Heart right ventricle (tissue), 16 donors: ENCODE data around the gene PARD6A. TPM values are rescaled to one million over a fixed set of nuclear protein-coding genes. Genes with fewer than 3 reads are reported as not detected.
A peak's percentile ranks its signal among the peaks of the same experiment; 100 is the strongest.

Experiments used
- ATAC-seq, 8 donors: fragments of 200-7000 bp; cut with Tn5 transposase; one replicate each; pipeline ENCODE4 v1.9.1; 2020; ENCODE audit warnings: mild to moderate bottlenecking in 8 of 8, moderate library complexity in 8 of 8, moderate number of reproducible peaks in 1 of 8
- DNase-seq, 2 donors: peaks; one replicate each; pipeline ENCODE4 v3.0.0-alpha.2; 2020
- H3K27ac ChIP-seq, 10 donors: fragments of 200-600 bp; sonication (generic) in 2 of 10; one replicate each; pipeline versions ENCODE4 v1.5.0 to v1.8.0; 2020 to 2022; ENCODE audit warnings: mild to moderate bottlenecking in 3 of 10
- H3K27me3 ChIP-seq, 7 donors: fragments of 200-600 bp; one replicate each; pipeline ENCODE4 v1.8.0; 2021 to 2022; ENCODE audit warnings: mild to moderate bottlenecking in 2 of 7
- H3K36me3 ChIP-seq, 9 donors: fragments of 200-600 bp; sonication (generic) in 1 of 9; one replicate each; pipeline versions ENCODE4 v1.5.0 to v1.8.0; 2020 to 2022; ENCODE audit warnings: mild to moderate bottlenecking in 2 of 9
- H3K4me1 ChIP-seq, 9 donors: fragments of 200-600 bp; sonication (generic) in 1 of 9; one replicate each; pipeline versions ENCODE4 v1.5.0 to v1.8.0; 2020 to 2022; ENCODE audit warnings: mild to moderate bottlenecking in 4 of 9
- H3K4me3 ChIP-seq, 10 donors: fragments of 200-600 bp; sonication (generic) in 2 of 10; one replicate each; pipeline versions ENCODE4 v1.5.0 to v1.8.0; 2020 to 2022; ENCODE audit warnings: mild to moderate bottlenecking in 7 of 10, moderate library complexity in 2 of 10
- H3K9me3 ChIP-seq, 11 donors: fragments of 200-600 bp in 10 of 11; sonication (generic) in 2 of 11; one replicate each; pipeline versions ENCODE4 v1.5.0 to v1.8.0; 2013 to 2022; ENCODE audit warnings: mild to moderate bottlenecking in 2 of 11, control low read depth in 1 of 11, moderate library complexity in 1 of 11
- CTCF ChIP-seq, 9 donors: fragments of 200-600 bp; sonication (generic) in 2 of 9; IDR thresholded peaks; one replicate each; pipeline versions ENCODE4 v1.5.0 to v1.8.0; 2021 to 2022; ENCODE audit warnings: antibody characterized with exemption in 9 of 9, mild to moderate bottlenecking in 5 of 9, moderate library complexity in 1 of 9
- WGBS, 2 donors: extraction: QIAGEN DNeasy Blood & Tissue Kit; methylation state at CpG; one replicate each; pipeline ENCODE4 v1.1.7; 2013; ENCODE audit warnings: inconsistent platforms in 1 of 2; 5-methylcytosine and 5-hydroxymethylcytosine counted together
- intact Hi-C, 10 donors: fragments of 100-400 bp; cut with DNase I; formaldehyde crosslinking; loops; one replicate each; pipeline versions ENCODE4 v1.11.1 to v1.14.2; 2022
- polyA plus RNA-seq, 2 donors: library from polyadenylated mRNA; stranded (reverse); fragments of 200-250 nt; gene quantifications; one replicate each; pipeline ENCODE4 v1.2.3, GENCODE V29; 2013
- total RNA-seq, 10 donors: library from RNA; stranded (reverse); fragmentation: NEBNext Ultra II Directional in 3 of 10; extraction: Animal tissue kit (Norgen Biotek cat#: 25700) in 3 of 10; gene quantifications; one replicate each; pipeline versions ENCODE4 v1.2.1 to v1.2.4, GENCODE V29; 2021 to 2023
- donor health status: Arrhythmogenic right ventricular cardiomyopathy.
- donor health status: ischemic (EF 13 %, LVEDD 7.1; RV severe dilation, severe dysfunction).
- donor health status: healthy with polysubstance abuse.
- donor health status: DM: no; HTN: yes; CAD: no.
- donor health status: DM: no; HTN: no; CAD: no.
- donor health status: ischemic (EF 25% LVEDD 6.9; RV normal size, moderate dysfunction).
- donor health status: ischemic (EF 25% LVEDD 5.7; RV mildly dilated, moderate dysfunction).
- donor health status: healthy.
- donor health status: DM: yes; HTN: yes; CAD: no.
- donor health status: Ischemic cardiomyopathy.
- donor health status: ischemic (EF 35%, LVEDD 5.7; RV mildly dilated, moderate dysfunction).
- donor health status: nonischemic (EF 11% LVEDD 7.7; RV severe dilation, severe dysfunction).
- donor health status: DM: yes; HTN: yes; CAD: no.
- donor health status: PGD.
- donor health status: ischemic (EF 29% LVEDD 5.4; RV normal size, mild dysfunction).
- donor health status: nonischemic (EF 23%, LVEDD 6.1; RV moderate dilation, normal function).

Gene PARD6A
- total and polyA plus RNA-seq, 12 donors = 1.7 to 5.9 (median 2.4) TPM

- H3K4me3 ChIP-seq = no peak overlapping the region
- peaks cover 0 to 3% (median 0%) of the 10 kb centered on the region in 9 donors for H3K36me3 ChIP-seq
- no peak for ATAC-seq
- intact Hi-C loops = loop anchor here in 2 of 10 donors (5.0 to 10.0 kb wide), 2 partner anchors 87 to 90 kb away; partner anchors contain the start of gene CTCF (in 2 of the 2)
- WGBS, 2 donors = 85 to 88% methylated on average over 4 of the region's 4 CpGs
- H3K27me3 ChIP-seq = peaks cover 15 to 93% (median 83%) of the 10 kb centered on the region in 7 donors
- TF ChIP-seq CTCF (IDR thresholded peaks at IDR 0.05) = no peak
- peaks cover 3 to 29% (median 15%) of the 10 kb centered on the region in 9 donors for H3K4me1 ChIP-seq
- H3K27ac ChIP-seq = no peak overlapping the region
- no peak for DNase-seq
- H3K9me3 ChIP-seq = no peaks in the 10 kb centered on the region
Observed at GRCh38 chr16:67651847-67652246, 8.9 kb upstream of the PARD6A start.

- DNase-seq (peak in 1 of 2 donors; percentile 16), ATAC-seq (peak in 2 of 8 donors; percentile 8 to 30)
- Histone ChIP-seq H3K4me1 (peaks cover 3 to 29% (median 15%) of the 10 kb centered on the region in 9 donors), H3K9me3 (no peaks in the 10 kb centered on the region), H3K4me3 (peak overlapping the region in 9 of 10 donors; percentile 28 to 51 (median 39)), H3K27ac (no peak overlapping the region), H3K36me3 (peaks cover 0 to 10% (median 0%) of the 10 kb centered on the region in 9 donors), H3K27me3 (peaks cover 15 to 85% (median 75%) of the 10 kb centered on the region in 7 donors)
- intact Hi-C loops = loop anchor here in 2 of 10 donors (5.0 to 10.0 kb wide), 2 partner anchors 88 to 90 kb away; partner anchors contain the start of gene CTCF (in 2 of the 2)
- no peak for TF ChIP-seq CTCF (IDR thresholded peaks at IDR 0.05)
- 7 to 13% methylated on average over 32 to 59 of the region's 59 CpGs for WGBS, 2 donors
Observed at GRCh38 chr16:67652578-67653127, 8.1 kb upstream of the PARD6A start.

GRCh38 chr16:67653128-67653788 is 7.5 kb upstream of the PARD6A start:
- peak in 3 of 9 donors; percentile 10 to 31 (median 16) for TF ChIP-seq CTCF (IDR thresholded peaks at IDR 0.05)
- ATAC-seq (peak in 1 of 8 donors; percentile 14), DNase-seq (peak in 1 of 2 donors; percentile 18)
- peaks cover 3 to 27% (median 12%) of the 10 kb centered on the region in 9 donors for H3K4me1 ChIP-seq
- H3K27ac ChIP-seq = no peak overlapping the region
- peak overlapping the region; percentile 9 to 51 (median 38) for H3K4me3 ChIP-seq
- 3 to 12% methylated on average over 58 to 68 of the region's 68 CpGs for WGBS, 2 donors
- no peaks in the 10 kb centered on the region for H3K9me3 ChIP-seq
- intact Hi-C loops = loop anchor here in 2 of 10 donors (5.0 to 10.0 kb wide), 2 partner anchors 88 to 91 kb away; partner anchors contain the start of gene CTCF (in 2 of the 2)
- peaks cover 0 to 14% (median 0%) of the 10 kb centered on the region in 9 donors for H3K36me3 ChIP-seq
- H3K27me3 ChIP-seq = peaks cover 10 to 79% (median 69%) of the 10 kb centered on the region in 7 donors

GRCh38 chr16:67653789-67654402 is 6.9 kb upstream of the PARD6A start:
- Histone ChIP-seq H3K4me1 (peaks cover 3 to 29% (median 11%) of the 10 kb centered on the region in 9 donors), H3K4me3 (peak overlapping the region; percentile 9 to 51 (median 38)), H3K27me3 (peaks cover 3 to 73% (median 63%) of the 10 kb centered on the region in 7 donors), H3K27ac (no peak overlapping the region), H3K9me3 (no peaks in the 10 kb centered on the region), H3K36me3 (peaks cover 0 to 17% (median 0%) of the 10 kb centered on the region in 9 donors)
- 26 to 27% methylated on average over 25 of the region's 25 CpGs for WGBS, 2 donors
- no peak for TF ChIP-seq CTCF (IDR thresholded peaks at IDR 0.05)
- ATAC-seq (no peak), DNase-seq (no peak)
- intact Hi-C loops = loop anchor here in 2 of 10 donors (5.0 to 10.0 kb wide), 2 partner anchors 89 to 92 kb away; partner anchors contain the start of gene CTCF (in 2 of the 2)
